ENCODE results near the gene SH3BP2. TPM values are rescaled to one million over a fixed set of nuclear protein-coding genes. Genes with fewer than 3 reads are reported as not detected.

The SH3BP2 gene
- total RNA-seq, 4 donors from 2014 or later = 26.2 to 109 (median 66.0) TPM

DNA sequence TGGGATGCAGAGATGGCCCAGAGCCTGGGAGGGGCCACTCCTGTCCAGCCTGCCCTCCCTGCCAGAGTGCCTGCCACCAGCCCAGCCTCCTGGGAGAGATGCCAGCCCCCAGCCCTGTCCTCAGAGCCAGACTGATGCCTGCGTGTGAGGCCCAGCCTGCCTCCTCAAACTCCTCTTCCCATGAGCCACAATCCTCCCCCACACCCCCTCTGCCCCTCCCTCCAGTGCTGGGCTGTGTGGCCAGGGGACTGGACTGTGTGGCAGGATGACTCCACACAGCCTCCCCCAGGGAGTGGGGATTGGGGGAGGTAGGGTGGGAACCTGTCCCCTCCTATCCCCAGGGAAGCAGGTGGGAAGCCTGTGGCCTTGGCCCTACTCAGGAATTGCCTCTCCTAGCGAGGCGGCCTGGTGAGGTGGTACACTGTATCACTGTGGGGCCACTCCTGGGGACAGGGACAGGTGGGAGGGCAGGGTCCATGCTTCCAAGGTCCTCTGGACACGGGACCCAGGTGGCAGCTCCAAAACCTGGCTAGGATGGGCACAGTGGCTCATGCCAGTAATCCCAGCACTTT, 4.3 kb upstream of the SH3BP2 start:
- no peak for DNase-seq (ENCODE audit: low spot score)
- TF ChIP-seq, protein P1, sequence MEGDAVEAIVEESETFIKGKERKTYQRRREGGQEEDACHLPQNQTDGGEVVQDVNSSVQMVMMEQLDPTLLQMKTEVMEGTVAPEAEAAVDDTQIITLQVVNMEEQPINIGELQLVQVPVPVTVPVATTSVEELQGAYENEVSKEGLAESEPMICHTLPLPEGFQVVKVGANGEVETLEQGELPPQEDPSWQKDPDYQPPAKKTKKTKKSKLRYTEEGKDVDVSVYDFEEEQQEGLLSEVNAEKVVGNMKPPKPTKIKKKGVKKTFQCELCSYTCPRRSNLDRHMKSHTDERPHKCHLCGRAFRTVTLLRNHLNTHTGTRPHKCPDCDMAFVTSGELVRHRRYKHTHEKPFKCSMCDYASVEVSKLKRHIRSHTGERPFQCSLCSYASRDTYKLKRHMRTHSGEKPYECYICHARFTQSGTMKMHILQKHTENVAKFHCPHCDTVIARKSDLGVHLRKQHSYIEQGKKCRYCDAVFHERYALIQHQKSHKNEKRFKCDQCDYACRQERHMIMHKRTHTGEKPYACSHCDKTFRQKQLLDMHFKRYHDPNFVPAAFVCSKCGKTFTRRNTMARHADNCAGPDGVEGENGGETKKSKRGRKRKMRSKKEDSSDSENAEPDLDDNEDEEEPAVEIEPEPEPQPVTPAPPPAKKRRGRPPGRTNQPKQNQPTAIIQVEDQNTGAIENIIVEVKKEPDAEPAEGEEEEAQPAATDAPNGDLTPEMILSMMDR (IDR thresholded peaks at IDR 0.05) = no peak
- ATAC-seq (ENCODE audit: low FRiP score) = no peak

DNA sequence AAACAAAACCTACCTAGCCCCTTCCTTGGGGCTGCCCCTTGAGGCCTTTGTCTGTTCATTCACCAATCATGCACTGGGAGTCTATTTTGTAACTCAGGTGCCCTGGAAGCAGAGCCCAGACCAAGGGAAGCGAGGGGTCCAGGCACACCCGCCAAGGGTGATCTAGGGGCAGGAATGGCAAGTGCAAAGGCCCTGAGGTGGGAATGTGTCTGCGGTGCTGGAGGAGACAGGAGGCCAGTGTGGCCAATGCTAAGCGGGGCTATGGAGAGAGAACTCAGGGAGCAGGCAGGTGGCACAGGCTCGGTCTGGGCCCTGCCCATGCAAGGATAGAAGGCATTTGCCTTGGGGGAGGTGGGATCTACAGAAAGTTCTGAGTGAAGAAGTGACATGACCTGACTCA, 3.5 kb upstream of the SH3BP2 start:
- TF ChIP-seq, protein P1 (IDR thresholded peaks at IDR 0.05) = no peak
- ATAC-seq (ENCODE audit: low FRiP score) = no peak
- DNase-seq (ENCODE audit: low spot score) = no peak

DNA sequence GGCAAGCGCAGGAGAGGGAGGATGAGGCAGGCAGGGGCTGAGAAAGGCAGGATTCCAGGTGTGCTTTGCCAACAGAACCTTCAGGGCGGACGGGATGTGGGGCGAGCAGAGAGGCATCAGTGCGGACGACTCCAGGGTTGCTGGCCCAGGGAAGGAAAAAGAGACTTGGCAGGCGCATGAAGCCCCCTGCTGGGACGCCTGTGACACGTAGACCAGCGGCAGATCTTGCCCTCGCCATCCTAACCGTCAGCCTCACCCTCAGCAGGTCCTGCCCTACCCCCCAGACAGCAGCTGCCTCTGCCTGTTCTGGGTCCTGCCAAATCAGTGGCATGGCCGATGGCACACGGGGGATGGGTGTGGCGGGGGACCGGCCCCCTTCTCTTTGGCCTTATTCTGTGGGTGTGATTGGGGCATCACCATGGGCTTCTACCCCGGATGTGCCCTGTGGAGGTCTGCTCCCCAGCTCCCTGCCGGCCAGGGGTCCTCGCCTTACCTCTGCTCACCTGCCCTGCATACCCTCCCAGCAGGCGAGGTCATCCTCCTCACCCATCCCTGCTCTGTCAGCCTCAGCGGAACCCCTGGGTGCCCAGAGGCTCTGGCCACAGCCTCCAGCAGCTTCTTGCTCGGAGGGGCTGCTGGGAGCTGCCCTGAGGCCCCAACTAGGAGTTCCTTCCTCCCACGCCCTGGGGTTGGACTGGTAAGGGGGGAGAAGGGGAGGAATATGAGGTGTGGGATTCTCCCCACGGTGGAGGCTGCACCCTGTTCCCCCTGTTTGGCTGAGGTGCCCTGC, 2.9 kb upstream of the SH3BP2 start:
- no peak for ATAC-seq (ENCODE audit: low FRiP score)
- TF ChIP-seq, protein P1 (IDR thresholded peaks at IDR 0.05) = no peak
- no peak for DNase-seq (ENCODE audit: low spot score)

DNA sequence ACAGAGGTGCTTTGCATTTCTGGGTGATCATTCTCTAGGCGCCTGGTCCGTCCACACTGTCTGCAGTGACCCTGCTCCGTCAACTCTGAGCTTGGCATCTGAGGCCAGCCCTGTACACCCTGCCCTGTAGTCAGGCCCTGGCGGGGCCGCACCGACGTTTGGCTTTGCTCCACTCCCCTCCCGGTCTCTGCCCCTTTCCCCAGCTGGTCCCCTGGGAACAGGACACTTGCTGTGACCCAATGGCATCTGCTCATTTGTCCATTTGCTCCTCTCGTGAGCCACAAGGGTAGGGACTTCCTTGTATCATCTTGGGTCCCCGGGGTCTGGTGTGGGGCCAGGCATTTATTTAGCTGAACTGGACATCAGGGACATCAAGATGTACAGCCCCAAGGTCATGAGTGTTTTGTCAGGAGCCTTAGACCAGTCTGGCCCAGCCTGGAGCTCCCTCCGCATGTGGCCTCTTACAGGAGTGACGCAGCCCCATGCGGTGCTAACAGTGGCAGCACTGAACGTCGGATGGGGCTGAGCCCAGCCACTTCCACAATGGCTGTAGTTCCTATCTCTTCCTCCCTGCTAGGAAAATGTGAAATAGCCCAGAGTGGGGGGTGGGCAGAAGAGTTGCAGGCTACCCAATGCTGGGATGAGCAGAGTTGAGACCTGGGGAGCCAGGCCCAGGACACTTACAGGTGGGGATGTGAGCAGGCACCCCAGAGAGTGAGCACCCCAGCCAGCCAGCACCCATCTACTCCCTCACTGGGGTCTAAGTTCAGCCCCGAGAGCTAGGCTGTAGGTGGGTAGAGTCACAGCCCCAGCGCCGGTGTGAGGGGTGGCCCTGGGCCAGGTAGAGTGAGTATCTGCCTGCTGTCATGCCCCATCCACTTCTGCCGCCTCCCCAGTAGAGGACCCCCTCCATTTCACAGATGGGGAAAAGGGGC, 2.0 kb upstream of the SH3BP2 start:
- TF ChIP-seq, protein P1 (IDR thresholded peaks at IDR 0.05) = no peak
- DNase-seq (ENCODE audit: low spot score) (no peak), ATAC-seq (ENCODE audit: low FRiP score) (no peak)

DNA sequence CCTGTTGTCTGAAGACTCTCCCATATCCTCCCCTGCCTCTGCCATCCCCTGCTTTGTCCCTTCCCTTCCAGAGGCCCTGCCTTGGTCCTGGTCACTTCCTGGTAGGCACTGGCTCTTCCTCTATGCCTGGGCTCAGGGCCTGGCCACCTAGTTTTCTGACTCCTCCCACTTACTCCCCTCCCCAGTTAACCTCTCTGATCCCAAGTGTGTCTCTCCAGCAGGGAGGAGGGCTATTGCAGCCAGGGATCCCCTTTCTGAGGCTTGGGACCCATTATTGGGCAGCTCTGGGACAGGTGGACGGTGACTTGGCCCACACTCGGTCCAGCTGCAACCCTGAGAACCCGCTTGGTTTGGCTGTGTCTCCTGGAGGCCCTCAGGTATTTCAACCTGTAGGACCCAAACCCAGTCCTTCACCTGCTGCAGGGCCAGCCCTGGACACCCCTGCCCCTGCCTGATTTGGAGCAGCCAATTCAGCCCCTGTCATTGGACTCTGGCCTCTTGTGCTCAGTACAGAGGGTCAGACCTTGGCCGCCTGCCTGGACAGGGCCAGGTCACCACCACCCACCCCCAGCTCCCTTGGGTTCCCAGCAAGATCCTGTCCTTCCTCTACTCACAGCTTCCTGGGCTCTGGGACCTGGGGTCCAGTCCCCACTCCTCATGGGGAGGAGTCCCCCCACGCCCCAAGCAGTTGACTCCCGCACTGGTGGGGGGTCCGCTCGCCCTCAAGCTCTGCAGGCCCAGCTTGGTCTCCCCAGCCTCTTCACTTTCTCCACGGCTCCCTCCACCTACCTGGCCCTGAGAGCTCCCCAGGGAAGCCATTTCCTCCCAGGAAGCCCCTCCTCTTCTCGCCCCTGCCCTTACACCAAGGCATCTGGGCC, 1.1 kb upstream of the SH3BP2 start:
- no peak for ATAC-seq (ENCODE audit: low FRiP score)
- DNase-seq (ENCODE audit: low spot score) = no peak
- TF ChIP-seq, protein P1 (IDR thresholded peaks at IDR 0.05) = no peak

DNA sequence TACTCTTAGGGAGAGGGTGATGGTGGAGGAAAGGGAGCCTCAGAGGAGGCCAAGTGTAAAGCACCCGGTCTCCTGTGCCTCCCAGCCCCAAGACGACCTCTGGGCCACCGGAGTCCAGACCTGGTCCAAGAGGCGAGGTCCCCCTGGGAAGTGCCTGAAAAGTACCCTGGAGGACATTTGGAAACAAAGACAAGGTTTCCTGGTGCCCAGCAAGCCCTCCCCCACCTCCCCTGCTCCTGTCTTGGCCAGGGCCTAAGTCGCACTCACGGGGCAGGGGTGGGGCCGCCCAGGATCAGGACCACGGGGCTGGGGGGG, 532 bp upstream of the SH3BP2 start:
- TF ChIP-seq, protein P1 (IDR thresholded peaks at IDR 0.05) = no peak
- ATAC-seq (ENCODE audit: low FRiP score) = no peak
- no peak for DNase-seq (ENCODE audit: low spot score)

Measured in omental fat pad (tissue), 4 donors.